ENCODE measurements around the gene ZFP64. TPM values are rescaled to one million over a fixed set of nuclear protein-coding genes. Genes with fewer than 3 reads are reported as not detected.
"Not testable (repeated sequence)": the region's sequence is repeated elsewhere in the genome, so short reads cannot be mapped to it uniquely, and the experiment has no call there.

The ZFP64 gene
- total RNA-seq: 10.2 TPM

DNA sequence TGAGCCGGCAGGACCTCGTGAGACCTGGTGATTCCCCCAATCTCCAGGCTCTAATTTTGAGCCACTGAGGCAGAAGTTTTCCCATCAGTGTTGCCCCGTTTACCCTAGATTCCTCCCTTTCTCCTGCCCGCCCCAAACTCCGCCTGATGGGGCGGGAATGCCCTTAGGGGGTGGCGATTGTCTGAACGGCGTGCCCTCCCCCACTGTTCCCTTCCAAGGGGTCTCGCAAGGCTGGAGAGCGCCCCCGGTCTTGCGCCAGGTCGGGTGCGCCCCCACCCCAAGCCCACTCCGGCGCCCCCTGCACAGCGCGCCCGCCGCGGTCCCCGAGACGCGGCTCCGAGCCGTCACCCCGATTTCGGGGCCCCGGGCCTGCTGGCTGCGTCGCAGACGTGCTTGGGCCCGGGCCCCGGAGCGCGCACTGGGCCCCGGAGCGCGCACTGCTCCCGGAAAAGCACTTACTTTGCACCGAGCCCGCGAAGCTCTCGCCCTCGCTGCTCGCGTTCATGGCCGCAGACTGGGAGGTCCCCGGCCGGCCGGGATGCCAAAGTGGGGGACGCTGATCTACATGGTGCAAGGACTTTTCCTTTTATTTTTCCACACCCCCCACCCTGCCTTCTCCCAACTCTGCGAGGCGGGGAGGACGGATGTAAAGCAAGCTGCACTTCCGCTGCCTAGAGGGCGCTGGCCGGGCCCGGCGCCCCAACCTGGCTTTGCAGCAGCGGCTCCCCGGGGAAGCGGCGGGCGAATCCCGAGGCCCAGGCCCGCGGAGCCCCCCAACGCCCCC, at the start of gene ZFP64:
ZFP64 (minus strand) TSS at position 648 of the 784 bp plus-strand sequence; CDS start at position 505, 143 bp downstream.
- no peak for FAIRE-seq
- DNase-seq (ENCODE audit: low spot score in 2 of 2): peak; percentile 81 to 87

- FAIRE-seq: no peak
- no peak for DNase-seq (ENCODE audit: low spot score in 2 of 2)
These were observed 49.2 kb upstream of the ZFP64 start for GRCh38 chr20:52240802-52241201.

- FAIRE-seq (no peak), DNase-seq (ENCODE audit: low spot score in 2 of 2) (no peak)
These were observed 47.5 kb upstream of the ZFP64 start for GRCh38 chr20:52239102-52239501.

GRCh38 chr20:52236292-52236691, 44.7 kb upstream of the ZFP64 start:
- no peak for FAIRE-seq
- no peak for DNase-seq (ENCODE audit: low spot score in 2 of 2)

GRCh38 chr20:52235129-52235528, 43.5 kb upstream of the ZFP64 start:
- FAIRE-seq (no peak), DNase-seq (ENCODE audit: low spot score in 2 of 2) (no peak)

- FAIRE-seq: no peak
- DNase-seq (ENCODE audit: low spot score in 2 of 2): no peak
These were observed 42.9 kb upstream of the ZFP64 start for GRCh38 chr20:52234302-52235045.

DNA sequence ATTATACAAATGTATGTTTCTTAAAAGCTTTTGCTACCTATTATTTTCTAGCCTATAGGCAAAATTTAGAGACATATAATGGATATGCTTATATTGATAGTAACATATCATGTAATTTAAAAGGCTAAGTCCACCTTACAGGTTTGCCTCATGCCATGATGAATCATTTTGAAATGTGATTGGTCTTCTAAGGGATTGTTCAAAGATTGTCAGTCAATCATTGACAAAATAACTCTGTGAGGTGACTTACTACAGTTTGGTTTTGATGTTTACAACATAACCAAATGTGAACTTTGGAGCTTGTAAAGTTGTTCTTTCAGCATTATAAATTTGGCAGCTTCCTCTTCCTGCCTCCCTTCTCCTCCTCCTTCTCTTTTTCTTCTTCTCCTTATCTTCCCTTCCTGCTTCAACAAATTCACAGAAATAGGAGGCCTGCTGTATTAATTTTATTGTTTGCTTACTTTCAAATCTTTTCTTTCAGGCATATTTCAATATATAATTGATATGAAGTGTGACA, 39.7 kb upstream of the ZFP64 start:
- no peak for DNase-seq (ENCODE audit: low spot score in 2 of 2)
- no peak for FAIRE-seq

DNA sequence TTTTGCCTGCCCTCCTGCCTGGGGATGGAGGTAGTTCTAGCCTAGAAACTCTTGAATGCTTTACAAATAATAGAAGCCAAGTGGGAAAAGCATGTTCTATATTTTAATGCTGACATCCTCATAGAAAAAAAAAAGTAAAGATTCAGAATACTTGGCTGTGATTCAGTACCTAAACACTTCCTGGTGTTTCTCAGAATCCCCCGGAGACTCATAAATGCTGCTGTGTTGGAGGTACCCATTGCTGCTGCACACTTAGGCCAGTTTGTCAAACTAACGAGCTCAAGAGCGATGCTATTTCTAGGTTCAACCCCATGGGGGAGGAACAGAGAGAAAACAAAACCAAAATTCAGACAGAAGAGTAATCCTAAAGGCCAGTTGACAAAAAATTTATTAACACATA, 38.8 kb upstream of the ZFP64 start:
- no peak for DNase-seq (ENCODE audit: low spot score in 2 of 2)
- no peak for FAIRE-seq

DNA sequence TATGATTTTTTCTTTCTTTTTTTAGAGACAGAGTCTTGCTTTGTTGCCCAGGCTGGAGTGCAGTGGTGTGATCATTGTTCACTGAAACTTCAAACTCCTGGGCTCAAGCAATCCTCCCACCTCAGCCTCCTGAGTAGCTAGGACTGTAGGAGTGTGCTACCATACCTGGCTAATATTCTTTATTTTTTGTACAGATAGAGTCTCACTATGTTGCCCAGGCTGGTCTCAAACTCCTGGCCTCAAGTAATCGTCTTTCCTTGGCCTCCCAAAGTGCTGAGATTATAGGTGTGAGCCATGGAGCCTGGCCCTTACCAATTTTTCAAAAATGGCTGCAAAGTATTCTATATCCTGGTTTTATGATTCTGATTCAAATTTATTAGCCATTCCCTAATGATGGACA, 37.8 kb upstream of the ZFP64 start:
- not testable (repeated sequence) for FAIRE-seq; DNase-seq (ENCODE audit: low spot score in 2 of 2)

- no peak for DNase-seq (ENCODE audit: low spot score in 2 of 2)
- FAIRE-seq: no peak
These were observed 34.8 kb upstream of the ZFP64 start for GRCh38 chr20:52226370-52226769.

- FAIRE-seq (no peak), DNase-seq (ENCODE audit: low spot score in 2 of 2) (no peak)
These were observed 33.3 kb upstream of the ZFP64 start for GRCh38 chr20:52224920-52225319.

DNA sequence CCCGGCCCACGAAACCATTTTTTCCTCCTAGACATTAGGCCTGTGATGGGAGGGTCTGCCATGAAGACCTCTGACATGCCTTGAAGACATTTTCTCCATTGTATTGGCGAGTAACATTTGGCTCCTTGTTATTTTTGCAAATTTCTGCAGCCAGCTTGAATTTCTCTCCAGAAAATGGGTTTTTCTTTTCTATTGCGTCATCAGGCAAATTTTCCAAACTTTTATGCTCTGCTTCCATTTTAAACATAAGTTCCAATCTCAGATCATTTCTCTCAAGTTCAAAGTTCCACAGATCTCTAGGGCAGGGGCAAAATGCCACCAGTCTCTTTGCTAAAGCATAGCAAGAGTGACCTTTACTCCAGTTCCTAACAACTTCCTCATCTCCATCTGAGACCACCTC, 29.8 kb upstream of the ZFP64 start:
- not testable (repeated sequence) for FAIRE-seq; DNase-seq (ENCODE audit: low spot score in 2 of 2)

- not testable (repeated sequence) for FAIRE-seq; DNase-seq (ENCODE audit: low spot score in 2 of 2)
These were observed 29.3 kb upstream of the ZFP64 start for GRCh38 chr20:52220891-52221290.

GRCh38 chr20:52219441-52219840, 27.9 kb upstream of the ZFP64 start:
- FAIRE-seq (no peak), DNase-seq (ENCODE audit: low spot score in 2 of 2) (no peak)

- DNase-seq (ENCODE audit: low spot score in 2 of 2) (no peak), FAIRE-seq (no peak)
These were observed 26.3 kb upstream of the ZFP64 start for GRCh38 chr20:52217689-52218395.

GRCh38 chr20:52213995-52214394, 22.4 kb upstream of the ZFP64 start:
- FAIRE-seq (no peak), DNase-seq (ENCODE audit: low spot score in 2 of 2) (no peak)

GRCh38 chr20:52212943-52213342, 21.4 kb upstream of the ZFP64 start:
- DNase-seq (ENCODE audit: low spot score in 2 of 2): no peak
- FAIRE-seq: no peak

- DNase-seq (ENCODE audit: low spot score in 2 of 2) (no peak), FAIRE-seq (no peak)
These were observed 18.7 kb upstream of the ZFP64 start for GRCh38 chr20:52210037-52210990.

DNA sequence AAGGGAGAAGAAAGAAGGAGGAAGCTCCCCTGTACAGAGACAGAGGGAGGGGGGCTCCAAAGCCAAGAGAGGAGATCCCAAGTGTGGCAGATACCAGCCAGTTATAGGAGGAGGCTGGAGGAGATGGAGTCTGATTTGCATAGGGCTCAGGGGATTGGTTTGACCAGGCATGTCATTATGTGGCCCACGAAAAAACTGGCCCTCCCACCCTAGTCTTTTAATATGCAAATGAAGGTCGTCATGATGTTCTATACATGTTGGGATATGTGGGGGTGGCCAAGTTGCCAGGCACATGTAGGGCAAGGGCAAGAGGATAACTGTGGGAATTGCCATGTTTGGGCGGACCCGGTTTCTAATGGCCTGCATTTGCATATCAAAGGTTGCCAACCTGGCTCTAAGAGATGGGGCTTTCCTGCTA, 17.6 kb upstream of the ZFP64 start:
- FAIRE-seq: no peak
- no peak for DNase-seq (ENCODE audit: low spot score in 2 of 2)

All from frontal cortex (tissue), 4 donors.